ENCODE results near the gene PPFIA4. TPM values are rescaled to one million over a fixed set of nuclear protein-coding genes. Genes with fewer than 3 reads are reported as not detected.

PPFIA4 gene
- total and polyA plus RNA-seq, 2 donors (not counting 3 experiments of a cell fraction or from before 2014, with no cell fraction given): 0.17 to 0.22 TPM

- Histone ChIP-seq H2AFZ (ENCODE audit: low read depth, low read length) (no peak overlapping the region), H3K4me1 (ENCODE audit: control insufficient read depth, extremely low read depth, insufficient read depth, low read length) (no peaks in the 10 kb centered on the region), H3K9ac (replicated peaks; ENCODE audit: extremely low read depth, insufficient read depth, low read length) (no peak overlapping the region), H4K20me1 (replicated peaks; ENCODE audit: control insufficient read depth, extremely low read depth, insufficient read depth, low read length) (no peaks in the 10 kb centered on the region), H3K79me2 (ENCODE audit: control insufficient read depth, insufficient read depth, low read length) (no peaks in the 10 kb centered on the region), H3K36me3 (ENCODE audit: control insufficient read depth in 2 of 2, extremely low read depth in 1 of 2, insufficient read depth in 2 of 2, low read length in 2 of 2) (no peaks in the 10 kb centered on the region), H3K27ac (ENCODE audit: insufficient read depth, low read depth, low read length) (no peak overlapping the region), H3K27me3 (ENCODE audit: control insufficient read depth in 2 of 2, insufficient read depth in 2 of 2, low read length in 2 of 2) (peaks cover 30 to 37% of the 10 kb centered on the region in 2 experiments), H3K4me3 (replicated peaks in 1 of 3; ENCODE audit: insufficient read depth in 1 of 3, low read depth in 1 of 3, low read length in 3 of 3) (no peak overlapping the region), H3K9me3 (replicated peaks; ENCODE audit: control insufficient read depth, insufficient read depth, low read length) (no peaks in the 10 kb centered on the region), H3K9me1 (replicated peaks; ENCODE audit: control insufficient read depth, extremely low read depth, insufficient read depth, low read length) (no peaks in the 10 kb centered on the region), H3K4me2 (ENCODE audit: insufficient read depth, low read length) (no peak overlapping the region)
- POLR2A ChIA-PET: no interaction called here
- TF ChIP-seq, protein P1, sequence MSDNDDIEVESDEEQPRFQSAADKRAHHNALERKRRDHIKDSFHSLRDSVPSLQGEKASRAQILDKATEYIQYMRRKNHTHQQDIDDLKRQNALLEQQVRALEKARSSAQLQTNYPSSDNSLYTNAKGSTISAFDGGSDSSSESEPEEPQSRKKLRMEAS (IDR thresholded peaks at IDR 0.05; ENCODE audit: insufficient read depth, insufficient read length): no peak
- TF ChIP-seq FOS (IDR thresholded peaks at IDR 0.05; ENCODE audit: borderline replicate concordance, insufficient read depth, low read length) (no peak), JUN (IDR thresholded peaks at IDR 0.05; ENCODE audit: borderline replicate concordance, insufficient read depth, insufficient read length, low read depth) (no peak), GATA2 (IDR thresholded peaks at IDR 0.05; ENCODE audit: insufficient read depth, insufficient read length, low read depth, low read length) (no peak), POLR2A (IDR thresholded peaks at IDR 0.05; ENCODE audit: low read depth, low read length) (no peak), POLR2AphosphoS5 (IDR thresholded peaks at IDR 0.05; ENCODE audit: insufficient read depth, low read depth, low read length) (no peak), MYC (IDR thresholded peaks at IDR 0.05; ENCODE audit: low read depth, low read length) (no peak), EZH2 (IDR thresholded peaks at IDR 0.05; ENCODE audit: borderline replicate concordance, low read depth, low read length, severe bottlenecking) (no peak)
- TF ChIP-seq, protein P2, sequence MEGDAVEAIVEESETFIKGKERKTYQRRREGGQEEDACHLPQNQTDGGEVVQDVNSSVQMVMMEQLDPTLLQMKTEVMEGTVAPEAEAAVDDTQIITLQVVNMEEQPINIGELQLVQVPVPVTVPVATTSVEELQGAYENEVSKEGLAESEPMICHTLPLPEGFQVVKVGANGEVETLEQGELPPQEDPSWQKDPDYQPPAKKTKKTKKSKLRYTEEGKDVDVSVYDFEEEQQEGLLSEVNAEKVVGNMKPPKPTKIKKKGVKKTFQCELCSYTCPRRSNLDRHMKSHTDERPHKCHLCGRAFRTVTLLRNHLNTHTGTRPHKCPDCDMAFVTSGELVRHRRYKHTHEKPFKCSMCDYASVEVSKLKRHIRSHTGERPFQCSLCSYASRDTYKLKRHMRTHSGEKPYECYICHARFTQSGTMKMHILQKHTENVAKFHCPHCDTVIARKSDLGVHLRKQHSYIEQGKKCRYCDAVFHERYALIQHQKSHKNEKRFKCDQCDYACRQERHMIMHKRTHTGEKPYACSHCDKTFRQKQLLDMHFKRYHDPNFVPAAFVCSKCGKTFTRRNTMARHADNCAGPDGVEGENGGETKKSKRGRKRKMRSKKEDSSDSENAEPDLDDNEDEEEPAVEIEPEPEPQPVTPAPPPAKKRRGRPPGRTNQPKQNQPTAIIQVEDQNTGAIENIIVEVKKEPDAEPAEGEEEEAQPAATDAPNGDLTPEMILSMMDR (IDR thresholded peaks at IDR 0.05; ENCODE audit: extremely low read depth in 1 of 2, insufficient read depth in 1 of 2, low read depth in 1 of 2, low read length in 2 of 2): no peak
- CTCF ChIA-PET: interaction anchor here (0.9 to 2.6 kb wide), 3 partner anchors 11 to 20 kb away, joined by 5 to 7 read pairs (median 5); no protein-coding TSS in a partner anchor
- dilution Hi-C loops (cut with MboI; ENCODE audit: extremely low pct_ligation_motif_present, low sequenced_read_pairs): no loop called here
- intact Hi-C loops (cut with micrococcal nuclease): no loop called here
- FAIRE-seq (no peak), DNase-seq (ENCODE audit: low read depth, low spot score) (no peak)
- no TSS peak for BruUV-seq (replicated peaks)
These were observed 46.8 kb upstream of the PPFIA4 start for GRCh38 chr1:202979459-202979858.

Measured in endothelial cell of umbilical vein (primary cell).